ENCODE data around the gene SYF2.

Gene SYF2

DNA sequence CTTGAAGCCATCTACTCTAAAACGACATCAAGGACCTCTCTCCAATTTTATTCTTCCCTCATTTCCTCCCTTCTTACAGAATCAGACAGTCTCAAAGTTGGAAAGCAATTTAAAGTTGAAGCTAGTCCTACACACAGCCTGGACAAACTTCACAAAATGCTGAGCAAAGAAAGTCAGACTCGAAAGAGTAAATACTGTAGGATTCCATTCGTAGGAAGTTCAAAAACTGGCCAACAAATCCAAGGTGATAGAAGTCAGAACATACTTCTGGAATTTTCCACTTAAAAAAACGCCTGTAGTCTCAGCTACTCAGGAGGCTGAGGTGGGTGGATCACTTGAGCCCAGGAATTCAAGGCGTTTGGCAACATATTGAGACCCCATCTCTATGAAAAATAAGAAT, 19.6 kb downstream of the SYF2 start:
- TF ChIP-seq EGR1 (IDR thresholded peaks at IDR 0.05) (no peak), TEAD4 (IDR thresholded peaks at IDR 0.05) (no peak), CEBPB (IDR thresholded peaks at IDR 0.05) (no peak), YY1 (IDR thresholded peaks at IDR 0.05; ENCODE audit: low read depth) (no peak), ZBTB7A (IDR thresholded peaks at IDR 0.05; ENCODE audit: low read depth) (no peak), FOXM1 (IDR thresholded peaks at IDR 0.05; ENCODE audit: borderline replicate concordance, low read depth) (no peak), RAD21 (IDR thresholded peaks at IDR 0.05; ENCODE audit: low read depth) (no peak), EP300 (IDR thresholded peaks at IDR 0.05; ENCODE audit: borderline replicate concordance) (no peak)
- TF ChIP-seq, protein P1, sequence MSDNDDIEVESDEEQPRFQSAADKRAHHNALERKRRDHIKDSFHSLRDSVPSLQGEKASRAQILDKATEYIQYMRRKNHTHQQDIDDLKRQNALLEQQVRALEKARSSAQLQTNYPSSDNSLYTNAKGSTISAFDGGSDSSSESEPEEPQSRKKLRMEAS (IDR thresholded peaks at IDR 0.05): no peak
- TF ChIP-seq, protein P2, sequence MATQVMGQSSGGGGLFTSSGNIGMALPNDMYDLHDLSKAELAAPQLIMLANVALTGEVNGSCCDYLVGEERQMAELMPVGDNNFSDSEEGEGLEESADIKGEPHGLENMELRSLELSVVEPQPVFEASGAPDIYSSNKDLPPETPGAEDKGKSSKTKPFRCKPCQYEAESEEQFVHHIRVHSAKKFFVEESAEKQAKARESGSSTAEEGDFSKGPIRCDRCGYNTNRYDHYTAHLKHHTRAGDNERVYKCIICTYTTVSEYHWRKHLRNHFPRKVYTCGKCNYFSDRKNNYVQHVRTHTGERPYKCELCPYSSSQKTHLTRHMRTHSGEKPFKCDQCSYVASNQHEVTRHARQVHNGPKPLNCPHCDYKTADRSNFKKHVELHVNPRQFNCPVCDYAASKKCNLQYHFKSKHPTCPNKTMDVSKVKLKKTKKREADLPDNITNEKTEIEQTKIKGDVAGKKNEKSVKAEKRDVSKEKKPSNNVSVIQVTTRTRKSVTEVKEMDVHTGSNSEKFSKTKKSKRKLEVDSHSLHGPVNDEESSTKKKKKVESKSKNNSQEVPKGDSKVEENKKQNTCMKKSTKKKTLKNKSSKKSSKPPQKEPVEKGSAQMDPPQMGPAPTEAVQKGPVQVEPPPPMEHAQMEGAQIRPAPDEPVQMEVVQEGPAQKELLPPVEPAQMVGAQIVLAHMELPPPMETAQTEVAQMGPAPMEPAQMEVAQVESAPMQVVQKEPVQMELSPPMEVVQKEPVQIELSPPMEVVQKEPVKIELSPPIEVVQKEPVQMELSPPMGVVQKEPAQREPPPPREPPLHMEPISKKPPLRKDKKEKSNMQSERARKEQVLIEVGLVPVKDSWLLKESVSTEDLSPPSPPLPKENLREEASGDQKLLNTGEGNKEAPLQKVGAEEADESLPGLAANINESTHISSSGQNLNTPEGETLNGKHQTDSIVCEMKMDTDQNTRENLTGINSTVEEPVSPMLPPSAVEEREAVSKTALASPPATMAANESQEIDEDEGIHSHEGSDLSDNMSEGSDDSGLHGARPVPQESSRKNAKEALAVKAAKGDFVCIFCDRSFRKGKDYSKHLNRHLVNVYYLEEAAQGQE (IDR thresholded peaks at IDR 0.05; ENCODE audit: low read depth): no peak
- TF ChIP-seq, protein P3, sequence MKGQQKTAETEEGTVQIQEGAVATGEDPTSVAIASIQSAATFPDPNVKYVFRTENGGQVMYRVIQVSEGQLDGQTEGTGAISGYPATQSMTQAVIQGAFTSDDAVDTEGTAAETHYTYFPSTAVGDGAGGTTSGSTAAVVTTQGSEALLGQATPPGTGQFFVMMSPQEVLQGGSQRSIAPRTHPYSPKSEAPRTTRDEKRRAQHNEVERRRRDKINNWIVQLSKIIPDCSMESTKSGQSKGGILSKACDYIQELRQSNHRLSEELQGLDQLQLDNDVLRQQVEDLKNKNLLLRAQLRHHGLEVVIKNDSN (IDR thresholded peaks at IDR 0.05): no peak

DNA sequence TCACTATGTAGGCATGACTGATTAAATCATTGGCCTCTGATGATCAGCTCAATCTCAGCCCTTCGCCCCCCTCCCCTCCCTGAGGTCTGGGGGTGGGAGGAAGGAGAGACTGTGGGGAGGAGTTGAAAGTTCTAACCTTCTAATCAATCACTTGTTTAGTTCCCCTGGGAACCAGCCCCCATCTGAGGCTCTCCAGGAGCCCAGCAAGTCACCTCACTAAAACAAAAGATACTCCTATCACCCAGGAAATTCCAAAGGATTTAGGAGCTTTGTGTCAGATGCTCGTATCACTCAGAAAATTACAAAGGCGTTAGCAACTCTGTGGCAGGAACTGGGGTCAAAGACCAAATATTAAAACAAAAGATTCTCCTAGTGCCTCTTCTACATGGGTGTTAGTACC, 21.6 kb downstream of the SYF2 start:
- TF ChIP-seq YY1 (IDR thresholded peaks at IDR 0.05; ENCODE audit: low read depth) (no peak), NFIC (IDR thresholded peaks at IDR 0.05) (no peak), CEBPB (IDR thresholded peaks at IDR 0.05) (no peak), RAD21 (IDR thresholded peaks at IDR 0.05; ENCODE audit: low read depth) (no peak), FOXM1 (IDR thresholded peaks at IDR 0.05; ENCODE audit: borderline replicate concordance, low read depth) (no peak), TCF12 (IDR thresholded peaks at IDR 0.05; ENCODE audit: low read depth) (no peak), CREB1 (IDR thresholded peaks at IDR 0.05; ENCODE audit: low read depth) (no peak), ZBTB7A (IDR thresholded peaks at IDR 0.05; ENCODE audit: low read depth) (no peak), EGR1 (IDR thresholded peaks at IDR 0.05) (no peak)
- TF ChIP-seq, protein P2 (IDR thresholded peaks at IDR 0.05; ENCODE audit: low read depth): no peak
- TF ChIP-seq, protein P3 (IDR thresholded peaks at IDR 0.05): no peak
- TF ChIP-seq, protein P1 (IDR thresholded peaks at IDR 0.05): no peak

DNA sequence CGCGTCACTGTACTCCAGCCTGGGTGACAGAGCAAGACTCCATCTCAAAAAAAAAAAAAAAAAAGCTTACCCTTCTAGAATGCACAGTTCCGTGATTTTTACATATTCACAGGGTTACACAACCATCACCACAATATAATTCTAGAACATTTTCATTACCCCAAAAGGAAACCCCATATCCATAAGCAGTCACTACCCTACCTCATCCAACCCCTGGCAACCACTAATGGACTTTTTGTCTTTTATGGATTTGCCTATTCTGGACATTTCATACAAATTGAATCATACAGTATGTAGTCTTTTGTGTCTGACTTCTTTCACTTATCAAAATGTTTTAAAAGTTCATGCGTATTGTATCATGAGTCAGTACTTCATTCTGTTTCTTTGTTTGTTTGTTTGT, 22.8 kb downstream of the SYF2 start:
- TF ChIP-seq CEBPB (IDR thresholded peaks at IDR 0.05): no peak

DNA sequence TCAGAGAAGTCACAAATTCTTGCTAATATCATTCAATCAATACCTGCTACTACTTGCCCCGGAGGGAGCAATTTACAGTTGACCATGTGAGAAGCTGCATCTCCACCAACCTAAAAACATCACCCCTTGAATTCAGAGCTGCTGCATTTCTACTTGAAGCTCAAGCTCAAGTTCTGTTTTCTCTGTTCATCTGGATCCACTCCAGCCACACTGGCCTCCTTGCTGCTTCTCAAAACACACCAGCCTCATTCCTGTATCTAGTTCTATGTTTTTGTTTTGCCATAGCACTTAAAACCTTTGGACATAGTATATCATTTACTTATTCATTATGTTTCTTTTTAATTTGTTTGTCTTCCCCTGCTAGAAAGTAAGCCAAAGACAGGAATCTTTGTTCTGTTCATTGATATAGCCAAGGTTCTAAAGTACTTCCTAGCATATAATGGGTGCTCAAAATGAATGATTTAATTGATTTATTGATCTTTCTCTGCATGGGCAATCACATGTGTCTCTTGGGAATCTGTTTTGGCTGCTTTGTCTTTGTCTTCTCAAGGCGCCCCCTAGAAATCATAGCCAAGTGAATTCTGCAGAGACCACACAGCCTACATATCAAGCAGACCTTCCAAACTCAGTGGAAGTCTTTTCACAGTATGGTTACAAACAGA, 23.6 kb downstream of the SYF2 start:
- TF ChIP-seq FOXM1 (IDR thresholded peaks at IDR 0.05; ENCODE audit: borderline replicate concordance, low read depth) (no peak), ZBTB7A (IDR thresholded peaks at IDR 0.05; ENCODE audit: low read depth) (no peak), TEAD4 (IDR thresholded peaks at IDR 0.05) (no peak), RAD21 (IDR thresholded peaks at IDR 0.05; ENCODE audit: low read depth) (no peak), EGR1 (IDR thresholded peaks at IDR 0.05) (no peak)
- TF ChIP-seq, protein P3 (IDR thresholded peaks at IDR 0.05): no peak

DNA sequence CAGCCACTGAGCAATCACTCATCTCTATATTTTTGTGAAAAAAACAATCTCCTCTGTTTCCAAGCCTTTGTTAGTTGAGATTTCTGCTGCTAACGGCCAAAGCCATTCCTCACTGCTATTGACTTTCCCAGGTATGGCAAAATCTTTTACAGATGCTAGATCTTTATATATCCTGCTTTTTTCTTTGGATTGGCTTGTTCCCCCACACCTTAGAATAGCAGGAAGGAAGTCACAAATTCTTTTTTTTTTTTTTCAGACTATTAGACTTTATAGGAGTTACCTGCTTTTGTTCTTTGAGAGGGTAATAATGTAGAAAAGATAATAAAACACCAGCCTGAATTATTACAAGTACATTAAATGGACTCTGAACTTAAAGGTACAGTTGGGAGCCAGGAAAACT, 24.2 kb downstream of the SYF2 start:
- TF ChIP-seq EP300 (IDR thresholded peaks at IDR 0.05; ENCODE audit: borderline replicate concordance) (no peak), TAF1 (IDR thresholded peaks at IDR 0.05; ENCODE audit: low read depth) (no peak), YY1 (IDR thresholded peaks at IDR 0.05; ENCODE audit: low read depth) (no peak), TEAD4 (IDR thresholded peaks at IDR 0.05) (no peak), EGR1 (IDR thresholded peaks at IDR 0.05) (no peak), TCF12 (IDR thresholded peaks at IDR 0.05; ENCODE audit: low read depth) (no peak), CREB1 (IDR thresholded peaks at IDR 0.05; ENCODE audit: low read depth) (no peak), NFIC (IDR thresholded peaks at IDR 0.05) (no peak)
- TF ChIP-seq, protein P3 (IDR thresholded peaks at IDR 0.05): no peak
- TF ChIP-seq, protein P1 (IDR thresholded peaks at IDR 0.05): no peak
- TF ChIP-seq, protein P2 (IDR thresholded peaks at IDR 0.05; ENCODE audit: low read depth): no peak
